HCT116 (cell line): ENCODE data around the gene CACNB2. TPM values are rescaled to one million over a fixed set of nuclear protein-coding genes. Genes with fewer than 3 reads are reported as not detected.

Experiments
- ATAC-seq: fragments of 200-7000 bp; cut with Tn5 transposase; 2 replicates; pipeline ENCODE4 v1.9.1; 2020; ENCODE audit warnings: mild to moderate bottlenecking, moderate library complexity
- BruUV-seq: library from RNA; stranded (reverse); fragments of 400-500 nt; replicated peaks from 2 replicates; lab custom pipeline; 2021; lab: Mats Ljungman, UMichigan
- CTCF ChIA-PET: fragments of 300-600 bp; sonication (Branson Sonifier 250); formaldehyde crosslinking; loops from one replicate; lab custom pipeline; 2021; ENCODE audit warnings: antibody characterized with exemption; lab: Charles Lee
- POLR2A ChIA-PET: fragments of 300-600, 350-600 bp; sonication (Branson Sonifier 250); formaldehyde crosslinking; loops from one replicate; lab custom pipeline; 2021; ENCODE audit warnings: antibody characterized with exemption; lab: Charles Lee
- RAD21 ChIA-PET, 2 experiments: fragments of 300-600 bp; sonication (Branson Sonifier 250); formaldehyde crosslinking; loops; one replicate each; lab custom pipeline; 2023; ENCODE audit warnings: low total read pairs in 2 of 2; ENCODE audit not compliant: uncharacterized antibody in 2 of 2, unreplicated experiment in 2 of 2, low non-redundant PET in 1 of 2; lab: Charles Lee
- DNase-seq: peaks from one replicate; pipeline ENCODE4 v3.0.0-alpha.2; 2010; ENCODE audit warnings: low read depth, low spot score
- H2AFZ ChIP-seq: fragments of 200-600 bp; shearing (Covaris generic), sonication (generic); 2 replicates; pipeline ENCODE4 v1.6.1; 2017; ENCODE audit warnings: low read depth, mixed run types, mixed read lengths, antibody characterized with exemption, low read length; ENCODE audit not compliant: poor library complexity, severe bottlenecking
- H3K27ac ChIP-seq: 2 replicates; pipeline ENCODE4 v1.5.1; 2012; ENCODE audit warnings: low read depth, low read length
- H3K27me3 ChIP-seq: fragments of 200-600 bp; sonication (generic); 2 replicates; pipeline ENCODE4 v1.6.1; 2016; ENCODE audit warnings: mixed run types, low read length, mixed read lengths; ENCODE audit not compliant: insufficient read depth
- H3K36me3 ChIP-seq, 2 experiments: fragments of 200-500 bp in 1 of 2; fragments of 200-600 bp in 1 of 2; sonication (Bioruptor generic) in 1 of 2; sonication (generic) in 1 of 2; 2 replicates each; pipeline versions ENCODE4 v1.5.1 to v1.6.1; 2014 to 2016; ENCODE audit warnings: low read length in 2 of 2, inconsistent platforms in 1 of 2, mixed read lengths in 1 of 2, mixed run types in 1 of 2; ENCODE audit not compliant: insufficient read depth in 2 of 2, control insufficient read depth in 1 of 2
- H3K4me1 ChIP-seq, 2 experiments: fragments of 200-600 bp in 1 of 2; sonication (generic) in 1 of 2; 2 replicates each; pipeline versions ENCODE4 v1.5.1 to v1.6.1; 2012 to 2017; ENCODE audit warnings: low read length in 2 of 2, inconsistent platforms in 1 of 2, mild to moderate bottlenecking in 1 of 2, mixed read lengths in 1 of 2, mixed run types in 1 of 2, moderate library complexity in 1 of 2; ENCODE audit not compliant: insufficient read depth in 2 of 2, control insufficient read depth in 1 of 2
- H3K4me2 ChIP-seq: fragments of 200-600 bp; sonication (generic); 2 replicates; pipeline ENCODE4 v1.6.1; 2017; ENCODE audit warnings: mixed run types, low read length, mixed read lengths
- H3K4me3 ChIP-seq, 2 experiments: fragments of 200-600 bp in 1 of 2; sonication (generic) in 1 of 2; replicated peaks in 1 of 2; 2 replicates each; pipeline ENCODE4 v1.5.1; 2011 to 2016; ENCODE audit warnings: low read length in 2 of 2, control low read depth in 1 of 2, low read depth in 1 of 2, mild to moderate bottlenecking in 1 of 2, mixed read lengths in 1 of 2, mixed run types in 1 of 2
- H3K79me2 ChIP-seq: fragments of 200-600 bp; sonication (generic); 2 replicates; pipeline ENCODE4 v1.6.1; 2017; ENCODE audit warnings: mild to moderate bottlenecking, mixed run types, low read length, moderate library complexity, mixed read lengths; ENCODE audit not compliant: insufficient read depth
- H3K9ac ChIP-seq: fragments of 200-600 bp; sonication (generic); 2 replicates; pipeline ENCODE4 v1.6.1; 2016; ENCODE audit warnings: low read length, mixed read lengths
- H3K9me2 ChIP-seq: fragments of 200-600 bp; sonication (generic), shearing (Covaris generic); 2 replicates; pipeline ENCODE4 v1.6.1; 2017; ENCODE audit warnings: mixed run types, mild to moderate bottlenecking, moderate library complexity; ENCODE audit not compliant: insufficient read depth
- H3K9me3 ChIP-seq, 2 experiments: fragments of 200-500 bp in 1 of 2; fragments of 200-600 bp in 1 of 2; sonication (Bioruptor generic) in 1 of 2; sonication (generic) in 1 of 2; 2 replicates each; pipeline ENCODE4 v1.6.1; 2014 to 2017; ENCODE audit warnings: low read length in 2 of 2, mixed read lengths in 2 of 2, inconsistent platforms in 1 of 2, low read depth in 1 of 2, mild to moderate bottlenecking in 1 of 2, mixed run types in 1 of 2, moderate library complexity in 1 of 2; ENCODE audit not compliant: control insufficient read depth in 1 of 2, insufficient read depth in 1 of 2
- H4K20me1 ChIP-seq: fragments of 200-600 bp; sonication (generic), shearing (Covaris generic); 2 replicates; pipeline ENCODE4 v1.6.1; 2017; ENCODE audit warnings: mixed run types, mild to moderate bottlenecking, moderate library complexity; ENCODE audit not compliant: insufficient read depth
- CBX3 ChIP-seq: IDR thresholded peaks from 2 replicates; pipeline ENCODE4 v1.6.1; 2012; ENCODE audit warnings: low read depth
- CEBPB ChIP-seq: IDR thresholded peaks from 2 replicates; pipeline ENCODE4 v1.6.1; 2012; ENCODE audit warnings: low read depth
- EGR1 ChIP-seq: IDR thresholded peaks from 2 replicates; pipeline ENCODE4 v1.6.1; 2012; ENCODE audit warnings: low read depth
- ELF1 ChIP-seq: IDR thresholded peaks from 2 replicates; pipeline ENCODE4 v1.6.1; 2012; ENCODE audit warnings: low read depth, borderline replicate concordance
- EZH2 ChIP-seq: fragments of 200-600 bp; sonication (generic); IDR thresholded peaks from 2 replicates; pipeline ENCODE4 v1.6.1; 2017; ENCODE audit warnings: antibody characterized with exemption, mixed run types
- EZH2phosphoT487 ChIP-seq: fragments of 200-600 bp; IDR thresholded peaks from 2 replicates; pipeline ENCODE4 v1.6.1; 2018; ENCODE audit warnings: antibody characterized with exemption, borderline replicate concordance
- JUND ChIP-seq: IDR thresholded peaks from 2 replicates; pipeline ENCODE4 v1.6.1; 2012
- POLR2A ChIP-seq: IDR thresholded peaks from 2 replicates; pipeline ENCODE4 v1.7.0; 2011; ENCODE audit warnings: borderline replicate concordance; ENCODE audit not compliant: insufficient read depth, insufficient read length; ENCODE audit errors: extremely low read depth
- POLR2AphosphoS5 ChIP-seq: IDR thresholded peaks from 2 replicates; pipeline ENCODE4 v1.6.1; 2011; ENCODE audit warnings: mild to moderate bottlenecking, low read depth, low read length, moderate library complexity
- SIN3A ChIP-seq: IDR thresholded peaks from 2 replicates; pipeline ENCODE4 v1.6.1; 2012; ENCODE audit warnings: low read depth
- SP1 ChIP-seq: IDR thresholded peaks from 2 replicates; pipeline ENCODE4 v1.6.1; 2012; ENCODE audit warnings: low read depth
- SRF ChIP-seq: IDR thresholded peaks from 2 replicates; pipeline ENCODE4 v1.6.1; 2012; ENCODE audit warnings: low read depth
- TCF7L2 ChIP-seq: IDR thresholded peaks from 2 replicates; pipeline ENCODE4 v1.7.0; 2011; ENCODE audit warnings: borderline replicate concordance, inconsistent platforms; ENCODE audit not compliant: insufficient read depth, insufficient read length; ENCODE audit errors: extremely low read depth
- YY1 ChIP-seq: IDR thresholded peaks from 2 replicates; pipeline ENCODE4 v1.6.1; 2011; ENCODE audit warnings: low read length, low read depth, moderate library complexity, mild to moderate bottlenecking; ENCODE audit not compliant: insufficient replicate concordance; ENCODE audit errors: extremely low read depth
- ZNF274 ChIP-seq: fragments of 200-500 bp; sonication (Bioruptor generic); IDR thresholded peaks from 2 replicates; pipeline ENCODE4 v1.6.1; 2014; ENCODE audit warnings: mild to moderate bottlenecking, low read depth, low read length, inconsistent platforms
- intact Hi-C: fragments of 100-400 bp; cut with micrococcal nuclease; formaldehyde crosslinking; loops from 2 replicates; pipeline ENCODE4 v1.10.0; 2022
- total RNA-seq: library from RNA; stranded (reverse); gene quantifications from one replicate; pipeline ENCODE4 v1.2.1, GENCODE V29; 2021; ENCODE audit not compliant: unreplicated experiment
- TF ChIP-seq, protein P1 (sequence below): IDR thresholded peaks from 2 replicates; pipeline ENCODE4 v1.6.1; 2011; ENCODE audit warnings: mild to moderate bottlenecking, low read length, moderate library complexity; ENCODE audit not compliant: insufficient replicate concordance; ENCODE audit errors: extremely low read depth

Gene CACNB2
- total RNA-seq, 1 experiment from 2014 or later, result 0.71 TPM

- no TSS peak for BruUV-seq
- POLR2A ChIA-PET, result no interaction called here
These were observed 319.8 kb downstream of the CACNB2 start for GRCh38 chr10:18460032-18460431.

More at GRCh38 chr10:18460032-18460431, 319.8 kb downstream of the CACNB2 start:
- H3K27me3 ChIP-seq, result no peaks in the 10 kb centered on the region
- ATAC-seq, result no peak
- ChIA-PET RAD21 (no interaction called here), CTCF (no interaction called here)
- H4K20me1 ChIP-seq, result no peaks in the 10 kb centered on the region
- H3K36me3 ChIP-seq, result no peaks in the 10 kb centered on the region; a peak in 1 of 4 replicates
- no peak overlapping the region for H3K4me2 ChIP-seq
- H3K27ac ChIP-seq, result no peak overlapping the region
- H3K9ac ChIP-seq, result no peak overlapping the region
- no peaks in the 10 kb centered on the region for H3K9me2 ChIP-seq
- intact Hi-C loops, result no loop called here
- H3K9me3 ChIP-seq, result no peaks in the 10 kb centered on the region
- no peaks in the 10 kb centered on the region for H3K4me1 ChIP-seq
- no peaks in the 10 kb centered on the region for H3K79me2 ChIP-seq
- no peak for TF ChIP-seq EZH2
- TF ChIP-seq TCF7L2, result no peak
- TF ChIP-seq SRF, result no peak
- TF ChIP-seq ELF1, result no peak
- TF ChIP-seq EZH2phosphoT487, result no peak
- TF ChIP-seq POLR2A, result no peak
- TF ChIP-seq ZNF274, result no peak
- TF ChIP-seq SIN3A, result no peak
- TF ChIP-seq CBX3, result no peak
- TF ChIP-seq, protein P1, sequence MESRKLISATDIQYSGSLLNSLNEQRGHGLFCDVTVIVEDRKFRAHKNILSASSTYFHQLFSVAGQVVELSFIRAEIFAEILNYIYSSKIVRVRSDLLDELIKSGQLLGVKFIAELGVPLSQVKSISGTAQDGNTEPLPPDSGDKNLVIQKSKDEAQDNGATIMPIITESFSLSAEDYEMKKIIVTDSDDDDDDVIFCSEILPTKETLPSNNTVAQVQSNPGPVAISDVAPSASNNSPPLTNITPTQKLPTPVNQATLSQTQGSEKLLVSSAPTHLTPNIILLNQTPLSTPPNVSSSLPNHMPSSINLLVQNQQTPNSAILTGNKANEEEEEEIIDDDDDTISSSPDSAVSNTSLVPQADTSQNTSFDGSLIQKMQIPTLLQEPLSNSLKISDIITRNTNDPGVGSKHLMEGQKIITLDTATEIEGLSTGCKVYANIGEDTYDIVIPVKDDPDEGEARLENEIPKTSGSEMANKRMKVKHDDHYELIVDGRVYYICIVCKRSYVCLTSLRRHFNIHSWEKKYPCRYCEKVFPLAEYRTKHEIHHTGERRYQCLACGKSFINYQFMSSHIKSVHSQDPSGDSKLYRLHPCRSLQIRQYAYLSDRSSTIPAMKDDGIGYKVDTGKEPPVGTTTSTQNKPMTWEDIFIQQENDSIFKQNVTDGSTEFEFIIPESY, result no peak
- TF ChIP-seq SP1, result no peak
- TF ChIP-seq YY1, result no peak
- TF ChIP-seq POLR2AphosphoS5, result no peak
- no peak for TF ChIP-seq JUND
- TF ChIP-seq EGR1, result no peak
- TF ChIP-seq CEBPB, result no peak
- TF ChIP-seq, all 23 proteins: peak for 0
- H2AFZ ChIP-seq, result no peak overlapping the region
- DNase-seq, result no peak
- no peak overlapping the region for H3K4me3 ChIP-seq
